Spleen (tissue), 7 donors: ENCODE measurements around the gene SNRNP48.

Source experiments
- CTCF ChIP-seq, 11 experiments: fragments of 200-600 bp in 7 of 11; fragments of 450-650 bp in 4 of 11; sonication (generic) in 4 of 11; IDR thresholded peaks in 8 of 11; conservative IDR thresholded peaks in 3 of 11; 1 replicate in 7 of 11; 2 replicates in 4 of 11; pipeline versions ENCODE4 v1.4.0 to v1.8.0; 2016 to 2021; ENCODE audit warnings: antibody characterized with exemption in 11 of 11, inconsistent platforms in 4 of 11, mild to moderate bottlenecking in 1 of 11
- POLR2A ChIP-seq, 3 donors: fragments of 450-650 bp; IDR thresholded peaks; one replicate each; pipeline ENCODE4 v1.5.1; 2017; ENCODE audit warnings: antibody characterized with exemption in 3 of 3, mild to moderate bottlenecking in 1 of 3
- POLR2AphosphoS5 ChIP-seq, 3 donors: sonication (generic); formaldehyde crosslinking; IDR thresholded peaks; one replicate each; pipeline ENCODE4 v1.5.1; 2017; ENCODE audit warnings: antibody characterized with exemption in 3 of 3
- donor health status: DM: no; HTN: no; CAD: no; lungs with moderate emphysema.
- donor health status: DM: no; HTN: no; CAD: no.
- donor health status: DM: no; HTN: no; CAD: no.

- TF ChIP-seq CTCF (IDR thresholded peaks at IDR 0.05 in 8 of 11, conservative IDR thresholded peaks at IDR 0.05 in 3 of 11) (no peak), POLR2A (IDR thresholded peaks at IDR 0.05) (no peak), POLR2AphosphoS5 (IDR thresholded peaks at IDR 0.05) (no peak)
Measured at GRCh38 chr6:7546020-7546369, 44.0 kb upstream of the SNRNP48 start.
